ENCODE results near the gene IFNL1.
"Not testable (repeated sequence)": the region's sequence is repeated elsewhere in the genome, so short reads cannot be mapped to it uniquely, and the experiment has no call there.

Gene IFNL1

DNA sequence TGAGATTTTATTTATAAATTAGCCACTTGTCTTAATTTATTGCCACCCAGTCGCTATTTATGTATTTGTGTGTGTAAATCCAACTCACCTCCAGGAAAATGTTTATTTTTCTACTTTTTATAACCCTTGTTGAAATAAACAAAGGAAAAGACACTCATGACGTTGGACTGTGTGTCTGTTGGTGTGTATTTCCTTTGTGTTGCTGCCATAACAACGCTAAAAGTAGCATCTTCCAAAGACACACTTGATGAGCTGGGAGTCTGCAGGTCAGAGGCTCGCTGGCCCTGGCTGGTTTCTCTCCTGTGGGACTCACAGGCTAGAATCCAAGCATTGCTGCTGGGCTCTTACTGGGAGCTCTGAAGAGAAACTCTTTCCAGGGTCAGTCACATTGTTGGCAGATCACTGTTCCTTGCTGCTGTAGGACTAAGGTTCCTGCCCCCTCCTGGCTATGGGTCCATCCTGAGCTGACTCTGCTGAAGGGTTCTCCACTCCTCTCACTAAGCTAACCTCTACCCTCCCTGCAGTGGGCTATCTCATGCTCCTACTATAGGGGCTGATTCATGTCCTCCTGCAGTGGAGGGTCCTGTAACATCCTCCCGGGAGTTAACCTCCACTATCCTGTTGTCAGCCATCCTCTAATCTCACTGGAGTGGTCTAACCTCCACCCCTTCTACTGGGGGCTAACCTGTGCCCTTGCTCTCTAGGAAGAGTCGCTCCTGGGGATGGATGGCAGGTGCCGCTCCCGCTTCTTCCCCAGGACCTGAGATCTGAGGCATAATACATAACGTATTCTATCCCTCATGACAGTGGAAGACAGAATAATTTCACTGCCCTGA, 26.0 kb upstream of the IFNL1 start:
- no peak for DNase-seq (ENCODE audit: low read depth, low spot score)

DNA sequence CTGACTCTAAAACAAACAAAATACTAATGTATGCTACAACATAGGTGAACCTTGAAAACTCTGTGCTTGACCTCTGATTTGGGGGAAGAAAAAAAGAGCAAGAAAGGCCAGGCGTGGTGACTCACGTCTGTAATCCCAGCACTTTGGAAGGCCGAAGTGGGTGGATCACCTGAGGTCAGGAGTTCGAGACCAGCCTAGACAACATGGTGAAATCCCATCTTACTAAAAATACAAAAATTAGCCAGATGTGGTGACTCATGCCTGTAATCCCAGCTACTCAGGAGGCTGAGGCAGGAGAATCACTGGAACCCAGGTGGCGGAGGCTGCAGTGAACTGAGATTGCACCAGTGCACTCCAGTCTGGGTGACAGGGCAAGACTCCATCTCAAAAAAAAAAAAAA, 22.3 kb upstream of the IFNL1 start:
- not testable (repeated sequence) for DNase-seq (ENCODE audit: low read depth, low spot score)

DNA sequence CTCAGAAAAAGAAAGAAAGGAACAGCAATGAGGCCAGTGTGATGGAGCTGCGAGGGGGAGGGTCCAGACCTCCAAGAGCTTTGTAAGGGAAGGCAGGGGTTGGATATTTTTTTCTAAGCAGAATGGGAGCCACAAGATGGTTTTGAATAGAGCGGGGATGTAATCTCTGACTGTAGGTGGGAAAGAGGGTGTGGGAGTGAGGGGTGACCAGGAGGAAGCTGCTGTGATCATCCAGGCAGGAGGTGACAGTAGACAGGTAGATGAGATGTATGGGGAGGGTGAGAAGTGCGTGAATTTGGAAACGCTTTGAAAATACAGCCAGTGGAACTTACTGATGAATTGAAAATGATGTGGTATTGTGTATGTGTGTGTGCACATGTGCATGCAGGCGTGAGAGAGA, 20.6 kb upstream of the IFNL1 start:
- no peak for DNase-seq (ENCODE audit: low read depth, low spot score)

DNA sequence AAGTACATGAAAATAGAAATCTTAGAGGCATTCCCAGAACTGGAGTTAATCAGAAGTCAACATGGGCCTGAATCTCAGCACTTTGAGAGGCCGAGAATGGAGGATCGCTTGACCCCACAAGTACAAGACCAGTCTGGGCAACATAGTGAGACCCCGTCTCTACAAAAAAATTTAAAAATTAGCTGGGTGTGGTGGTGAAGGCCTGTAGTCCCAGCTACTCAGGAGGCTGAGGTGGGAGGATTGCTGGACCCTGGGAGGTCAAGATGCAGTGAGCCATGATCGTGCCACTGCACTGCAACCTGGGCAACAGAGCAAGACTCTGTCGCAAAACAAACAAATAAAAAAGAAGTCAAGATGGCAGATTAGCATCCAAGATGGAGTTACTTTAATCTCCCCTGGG, 19.5 kb upstream of the IFNL1 start:
- DNase-seq (ENCODE audit: low read depth, low spot score): no peak

DNA sequence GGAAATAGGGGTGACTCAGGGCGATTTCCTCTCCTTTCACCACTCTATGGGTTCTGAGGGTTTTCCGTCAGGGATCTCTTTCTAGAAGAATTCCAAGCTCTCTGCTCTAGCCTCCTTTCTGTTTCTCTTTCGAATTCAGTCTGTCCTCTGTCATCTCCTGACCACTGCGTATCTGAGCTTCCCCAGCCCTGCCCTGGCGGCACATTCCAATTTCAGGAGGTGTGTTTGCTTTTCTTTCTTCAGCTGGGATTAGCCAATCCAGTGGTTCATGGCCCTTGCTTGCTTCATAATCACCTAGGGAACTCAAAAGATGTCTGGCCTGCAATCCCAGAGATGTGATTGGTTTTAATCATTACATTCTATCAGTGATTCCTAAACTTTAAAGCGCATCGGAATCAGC, 18.6 kb upstream of the IFNL1 start:
- DNase-seq (ENCODE audit: low read depth, low spot score): no peak

DNA sequence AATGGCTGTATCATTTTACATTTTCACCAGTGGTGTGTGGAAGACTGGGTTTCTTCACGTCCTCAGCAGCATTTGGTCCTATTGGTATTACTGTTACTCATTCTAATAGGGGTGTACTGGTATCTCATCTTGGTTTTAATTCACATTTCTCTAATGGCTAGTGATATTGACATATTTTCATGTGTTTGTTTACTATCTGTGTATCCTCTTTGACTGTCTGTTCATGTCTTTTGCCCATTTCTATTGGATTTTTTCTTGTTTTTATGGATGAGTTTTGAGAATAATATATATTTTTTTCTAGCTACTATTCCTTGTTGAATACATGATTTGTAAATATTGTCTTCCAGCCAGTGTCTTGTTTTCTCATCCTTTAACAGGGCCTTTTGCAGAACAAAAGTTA, 14.2 kb upstream of the IFNL1 start:
- DNase-seq (ENCODE audit: low read depth, low spot score): no peak

GRCh38 chr19:39284032-39284431, 12.2 kb upstream of the IFNL1 start:
- DNase-seq (ENCODE audit: low read depth, low spot score): no peak

- DNase-seq (ENCODE audit: low read depth, low spot score): no peak
These were observed 2.8 kb upstream of the IFNL1 start for GRCh38 chr19:39293394-39293793.

DNA sequence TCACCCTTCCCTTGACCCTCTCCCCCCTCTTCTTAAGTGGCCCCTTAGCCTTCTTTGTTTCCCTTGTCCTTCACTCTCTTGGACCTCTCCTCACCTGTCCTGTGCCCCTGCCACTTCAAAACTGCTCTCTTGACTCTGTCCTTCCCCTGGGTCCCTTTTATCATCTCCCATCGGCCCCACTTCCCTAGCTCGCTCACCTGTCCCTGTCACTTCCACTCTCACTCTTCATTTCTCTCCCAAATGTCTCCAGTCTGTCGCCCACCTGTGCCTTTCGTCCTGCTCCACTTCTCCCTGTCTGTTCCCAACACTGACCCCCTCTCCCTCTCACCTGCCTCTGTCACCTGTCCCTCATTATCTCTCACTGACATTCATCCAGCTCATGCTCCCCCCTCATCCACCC, 699 bp downstream of the IFNL1 start:
- no peak for DNase-seq (ENCODE audit: low read depth, low spot score)

- no peak for DNase-seq (ENCODE audit: low read depth, low spot score)
These were observed 1.9 kb downstream of the IFNL1 start for GRCh38 chr19:39297931-39298634.

- DNase-seq (ENCODE audit: low read depth, low spot score): no peak
These were observed 3.2 kb downstream of the IFNL1 start for GRCh38 chr19:39299404-39299803.

DNA sequence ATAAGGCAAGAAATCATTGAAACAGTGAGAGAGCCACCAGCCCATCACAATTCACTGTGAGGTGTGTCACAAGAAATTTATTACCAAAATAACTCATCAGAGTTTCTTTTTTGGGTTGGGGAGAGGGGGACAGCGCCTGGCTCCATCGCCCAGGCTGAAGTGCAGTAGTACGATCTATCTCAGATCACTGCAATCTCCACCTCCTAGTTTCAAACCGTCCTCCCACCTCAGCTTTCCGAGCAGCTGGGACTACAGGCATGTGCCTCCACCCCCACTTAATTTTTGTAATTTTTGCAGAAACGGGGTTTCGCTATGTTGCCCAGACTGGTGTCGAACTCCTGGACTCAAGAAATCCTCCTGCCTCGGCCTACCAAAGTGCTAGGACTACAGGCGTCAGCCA, 3.6 kb downstream of the IFNL1 start:
- DNase-seq (ENCODE audit: low read depth, low spot score): no peak

DNA sequence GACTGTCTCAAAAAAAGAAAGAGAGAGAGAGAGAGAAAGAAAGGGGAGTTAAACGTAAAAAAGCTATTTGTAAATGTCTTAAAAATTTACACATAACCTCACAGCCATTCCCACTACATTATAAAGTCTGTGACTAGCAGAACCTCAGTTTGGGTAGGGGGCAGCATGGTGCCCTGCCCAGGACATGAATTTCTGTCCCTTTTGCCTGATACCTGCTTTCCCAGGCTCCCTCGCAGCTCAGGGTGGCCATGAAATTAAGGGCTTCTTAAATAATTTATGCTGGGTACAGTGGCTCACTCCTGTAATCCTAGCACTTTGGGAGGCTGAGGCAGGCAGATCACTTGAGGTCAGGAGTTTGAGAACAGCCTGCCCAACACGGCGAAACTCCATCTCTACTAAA, 4.8 kb downstream of the IFNL1 start:
- no peak for DNase-seq (ENCODE audit: low read depth, low spot score)

DNA sequence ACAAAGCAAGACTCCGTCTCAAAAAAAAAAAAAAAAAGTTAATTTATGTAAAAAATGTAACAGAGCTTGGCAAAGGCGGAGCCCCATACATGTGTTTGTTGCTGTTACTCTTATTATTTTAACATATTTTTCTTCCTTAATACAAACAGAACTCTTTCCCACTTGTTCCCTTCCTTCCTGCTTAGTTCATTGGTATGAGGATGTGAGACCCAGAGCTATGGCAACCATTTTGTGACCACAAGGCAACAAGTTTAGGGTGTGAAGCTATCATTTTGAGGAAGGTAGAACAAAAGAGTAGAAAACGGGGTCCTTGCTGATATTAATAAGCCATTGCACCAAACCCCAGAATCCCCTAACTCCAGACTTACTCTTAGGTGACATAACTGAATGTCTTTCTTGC, 5.4 kb downstream of the IFNL1 start:
- no peak for DNase-seq (ENCODE audit: low read depth, low spot score)

- DNase-seq (ENCODE audit: low read depth, low spot score): no peak
These were observed 7.4 kb downstream of the IFNL1 start for GRCh38 chr19:39303373-39304184.

DNA sequence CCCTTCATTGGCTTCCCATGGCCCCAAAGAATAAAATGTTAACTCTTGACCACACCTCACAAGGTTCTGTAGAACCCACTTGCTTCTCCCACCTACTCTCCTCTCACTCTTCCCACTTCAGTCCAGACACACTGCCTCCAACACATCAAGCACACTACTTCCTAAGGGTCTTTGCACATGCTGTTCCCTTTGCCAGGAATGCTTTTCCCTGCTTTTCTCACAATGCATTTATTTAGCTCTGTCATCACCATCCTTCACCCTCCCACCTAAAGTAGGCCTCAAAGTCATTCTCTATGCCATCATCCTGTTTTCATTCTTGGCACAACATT, 7.9 kb downstream of the IFNL1 start:
- no peak for DNase-seq (ENCODE audit: low read depth, low spot score)

DNA sequence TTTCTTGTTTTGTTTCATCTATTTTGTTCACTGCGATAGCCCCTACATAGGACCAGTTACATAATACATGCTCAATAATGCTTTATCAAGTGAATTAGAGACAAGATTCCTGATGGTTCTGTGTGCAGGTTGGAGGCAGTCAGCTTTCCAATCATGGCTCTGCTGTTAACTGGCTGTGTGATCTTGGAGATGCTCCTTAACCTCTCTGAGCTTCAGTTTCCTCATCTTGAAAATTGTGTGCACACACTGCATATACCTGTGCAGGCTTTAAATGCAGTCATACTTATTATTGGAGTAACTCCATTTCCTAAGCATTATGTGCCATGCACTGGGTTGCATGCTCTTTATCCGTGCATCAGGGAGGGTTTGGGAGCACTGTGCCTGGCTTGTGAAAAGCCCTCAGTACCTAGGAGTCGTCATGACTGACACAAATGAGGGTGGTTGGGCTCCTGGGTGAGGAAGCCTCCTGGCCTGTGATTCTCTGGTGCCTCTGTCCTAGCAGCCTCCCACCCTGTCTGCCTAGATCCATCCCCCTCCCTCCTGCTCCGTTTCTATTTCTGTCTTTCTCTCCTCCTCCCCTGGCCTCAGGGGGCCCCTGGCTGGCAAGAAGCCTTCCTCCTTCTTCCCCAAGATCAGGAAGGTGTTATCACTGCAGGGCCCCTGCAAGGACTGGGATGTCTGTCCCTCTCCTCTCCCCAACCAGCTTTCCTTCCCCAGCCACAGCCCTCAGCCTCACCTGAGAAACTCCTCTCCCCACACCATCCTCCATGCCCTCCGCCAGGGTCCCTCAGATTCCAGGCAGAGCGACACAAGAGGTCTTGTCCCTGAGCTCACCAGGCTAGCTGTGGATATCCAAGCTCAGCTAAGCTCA, 8.7 kb downstream of the IFNL1 start:
- DNase-seq (ENCODE audit: low read depth, low spot score): no peak

DNA sequence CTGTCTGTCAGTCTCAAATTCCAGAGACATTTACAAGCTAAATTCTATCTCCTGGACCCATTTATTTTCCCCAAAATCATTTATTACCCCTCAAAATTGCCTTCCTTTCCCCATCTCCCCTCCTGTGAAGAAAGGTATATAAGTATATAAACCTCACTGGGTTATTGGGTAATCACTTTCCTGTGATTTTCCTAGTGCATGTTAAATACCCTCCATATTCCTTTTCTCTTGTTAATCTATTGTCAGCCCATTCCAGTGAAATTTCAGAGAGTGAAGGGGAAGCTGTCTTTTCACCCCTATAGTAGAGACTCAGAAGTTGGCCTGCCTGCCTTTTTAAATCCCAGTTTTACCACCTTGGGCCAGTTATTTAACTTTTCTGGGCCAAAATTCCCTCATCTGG, 9.9 kb downstream of the IFNL1 start:
- DNase-seq (ENCODE audit: low read depth, low spot score): no peak

GRCh38 chr19:39307046-39307821, 11.0 kb downstream of the IFNL1 start:
- DNase-seq (ENCODE audit: low read depth, low spot score): no peak

- DNase-seq (ENCODE audit: low read depth, low spot score): no peak
These were observed 11.8 kb downstream of the IFNL1 start for GRCh38 chr19:39307822-39308530.
